Activated CD4-positive, CD25-positive, alpha-beta regulatory T cell treated with anti-CD3 and anti-CD28 coated beads, Interleukin-2, amount 50 U/mL, for 24 hours (primary cell): Measurements from ENCODE around the gene FHOD3.

Source experiments
- ATAC-seq, 2 donors: fragments of 150-1000 bp; cut with Tn5 transposase; one replicate each; pipeline ENCODE4 v1.10.0; 2021; ENCODE audit warnings: mild to moderate bottlenecking in 1 of 2, moderate library complexity in 1 of 2

FHOD3 gene

DNA sequence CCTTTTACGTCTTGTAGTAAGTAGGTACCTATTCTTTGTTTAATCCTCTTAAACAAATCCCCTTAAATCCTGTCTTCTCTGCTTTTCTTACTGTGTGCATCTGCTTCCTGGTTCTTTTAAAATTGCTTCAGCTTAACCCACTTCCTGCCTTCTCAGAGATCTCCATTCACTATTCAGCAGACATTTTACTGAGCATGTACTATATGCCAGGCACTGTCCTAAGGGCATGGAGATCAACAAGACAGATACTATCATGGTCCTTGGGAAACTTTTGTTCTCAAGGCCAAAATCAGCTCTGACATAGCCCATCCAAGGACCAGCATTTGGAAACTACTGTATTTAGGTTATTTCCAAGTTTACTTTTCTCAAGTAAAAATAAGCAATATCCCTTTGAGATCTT is 303.8 kb downstream of the FHOD3 start:
- no peak for ATAC-seq

DNA sequence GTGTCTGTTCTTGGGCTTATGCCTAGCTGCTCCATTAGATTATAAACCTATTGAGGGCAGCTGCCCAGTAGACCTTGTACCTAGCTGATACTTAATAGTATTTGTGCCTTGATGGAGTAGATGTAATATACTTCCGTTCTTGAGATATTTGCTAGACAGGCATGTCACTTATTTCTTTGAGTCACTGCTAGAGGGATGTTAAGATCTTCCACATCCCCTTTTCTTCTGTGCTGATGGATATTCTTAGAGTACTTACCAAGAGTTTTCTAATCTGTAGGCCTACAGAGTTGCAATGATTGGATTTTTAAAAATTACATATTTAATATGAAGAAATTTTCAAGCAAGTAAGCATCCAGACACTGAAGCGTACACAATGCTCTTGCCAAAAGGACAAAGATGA is 304.6 kb downstream of the FHOD3 start:
- no peak for ATAC-seq

DNA sequence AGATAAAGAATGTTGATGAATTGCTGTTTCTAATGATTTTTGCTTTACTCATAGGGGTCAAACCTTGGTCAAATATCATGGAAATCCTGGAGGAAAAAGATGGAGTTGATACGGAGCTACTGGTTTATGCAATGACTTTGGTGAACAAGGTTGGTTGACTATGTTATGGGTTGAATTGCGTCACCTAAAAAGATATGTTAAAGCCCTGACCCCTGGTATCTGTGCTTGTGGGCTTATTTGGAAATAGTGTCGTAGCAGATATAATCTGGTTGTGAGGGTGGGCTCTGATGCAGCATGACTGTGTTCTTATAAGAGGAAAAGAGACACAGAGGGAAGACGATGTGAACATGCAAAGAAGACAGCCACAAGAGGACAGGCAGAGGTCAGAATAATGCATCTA is 305.1 kb downstream of the FHOD3 start:
- ATAC-seq, result no peak

DNA sequence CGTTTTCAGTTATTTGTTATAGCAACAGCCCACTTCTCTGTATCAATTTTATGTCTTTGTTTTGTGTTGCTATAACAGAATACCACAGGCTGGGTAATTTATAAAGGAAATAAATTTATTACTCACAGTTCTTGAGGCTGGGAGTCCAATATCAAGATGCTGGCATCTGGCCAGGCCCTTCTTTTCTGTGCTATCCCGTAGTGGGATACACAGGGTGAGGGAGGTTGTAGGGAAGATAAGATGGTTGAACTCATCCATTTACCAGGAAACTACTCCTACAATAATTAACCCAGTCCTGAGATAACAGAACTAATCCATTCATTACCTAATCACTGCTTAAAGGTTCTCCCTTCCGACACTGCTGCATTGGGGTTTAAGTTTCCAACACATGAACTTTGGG is 310.6 kb downstream of the FHOD3 start:
- no peak for ATAC-seq

DNA sequence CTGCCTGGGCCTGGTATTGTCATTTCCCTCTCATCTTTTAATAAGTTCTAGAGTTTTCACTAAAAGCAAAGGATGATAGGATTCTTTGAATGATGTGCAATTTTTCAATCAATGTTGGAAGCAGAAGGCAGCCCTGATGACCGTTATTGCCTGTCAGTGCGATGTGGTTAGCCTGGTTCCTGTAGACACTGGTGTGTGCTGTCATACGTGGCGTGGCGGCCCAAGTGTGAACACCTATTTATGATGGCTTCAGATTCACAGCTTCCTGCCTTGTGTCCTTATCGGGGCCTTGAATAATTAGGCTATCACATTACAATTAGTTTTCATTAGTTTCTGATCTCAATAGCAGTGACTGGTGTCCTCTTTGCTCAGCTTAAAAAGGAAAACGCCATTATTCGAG is 312.7 kb downstream of the FHOD3 start:
- ATAC-seq, result no peak

DNA sequence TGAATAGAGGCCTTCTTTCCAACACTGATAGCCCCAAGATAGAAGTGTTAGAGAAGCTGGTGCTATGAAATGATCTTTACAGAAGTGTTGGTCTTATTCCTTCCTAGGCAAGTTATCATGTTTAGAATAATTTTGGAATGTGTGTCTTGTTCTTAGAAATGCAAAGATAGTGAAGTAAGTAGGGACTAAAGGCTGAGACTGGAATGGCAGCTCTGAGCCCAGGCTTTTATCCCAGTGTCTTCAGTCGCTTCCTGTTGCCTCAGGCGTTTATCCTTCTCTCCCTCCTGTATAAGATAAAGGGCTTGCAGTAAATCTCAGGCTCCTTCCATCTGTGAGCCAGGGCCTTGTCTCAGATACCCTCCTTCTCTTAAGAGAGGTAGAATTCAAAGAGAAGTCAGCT is 313.1 kb downstream of the FHOD3 start:
- ATAC-seq, result no peak

DNA sequence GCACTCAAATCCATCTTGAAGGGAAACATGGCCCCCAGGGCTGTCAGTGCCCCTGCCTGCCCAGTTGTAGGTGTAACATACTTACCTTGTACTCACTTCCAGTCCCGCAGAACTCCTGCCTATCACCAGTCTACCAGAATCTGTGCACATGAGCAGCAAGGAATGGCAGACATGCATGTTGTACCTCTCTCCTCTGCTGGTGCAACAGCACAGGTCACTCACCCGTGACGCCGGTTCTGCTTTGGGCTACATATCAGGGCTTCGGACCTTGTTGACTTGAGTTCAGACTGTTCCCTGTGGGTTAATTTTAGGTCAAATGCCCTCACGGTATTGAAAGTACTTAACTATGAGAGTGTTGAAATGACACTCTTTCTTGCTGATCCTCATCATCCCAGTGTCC is 315.6 kb downstream of the FHOD3 start:
- no peak for ATAC-seq

DNA sequence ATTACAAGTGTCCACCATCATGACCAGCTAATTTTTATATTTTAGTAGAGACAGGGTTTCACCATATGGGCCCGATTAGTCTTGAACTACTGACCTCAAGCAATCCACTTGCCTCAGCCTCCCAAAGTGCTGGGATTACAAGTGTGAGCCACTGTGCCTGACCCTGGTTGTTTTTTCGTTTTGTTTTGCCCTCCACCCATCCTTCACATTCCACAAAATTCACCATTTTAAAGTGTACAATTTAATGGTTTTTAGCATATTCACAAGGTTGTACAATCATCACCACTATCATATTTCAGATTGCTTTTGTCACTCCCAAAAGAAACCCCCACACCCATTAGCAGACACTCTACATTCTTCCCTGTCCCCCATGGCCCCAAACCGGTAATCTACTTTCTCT is 316.3 kb downstream of the FHOD3 start:
- no peak for ATAC-seq

DNA sequence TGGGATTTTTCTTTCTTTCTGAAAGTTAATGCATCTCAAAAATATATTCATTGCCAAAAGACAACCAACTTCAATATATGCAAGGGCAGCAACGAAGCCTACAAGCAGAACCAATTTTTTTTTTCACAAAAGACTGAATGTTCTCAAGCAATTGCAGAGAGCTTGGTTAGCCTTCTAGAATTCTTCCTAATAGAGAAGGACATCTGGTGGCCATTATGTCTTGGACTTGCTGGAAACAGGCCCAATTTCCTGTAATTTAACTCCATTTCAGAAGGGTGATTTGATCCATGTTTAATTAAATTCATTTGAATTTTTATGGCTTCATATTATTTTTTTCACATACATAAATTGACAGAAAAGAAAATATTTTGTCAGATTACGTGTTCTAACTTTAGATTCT is 323.3 kb downstream of the FHOD3 start:
- ATAC-seq, result no peak

DNA sequence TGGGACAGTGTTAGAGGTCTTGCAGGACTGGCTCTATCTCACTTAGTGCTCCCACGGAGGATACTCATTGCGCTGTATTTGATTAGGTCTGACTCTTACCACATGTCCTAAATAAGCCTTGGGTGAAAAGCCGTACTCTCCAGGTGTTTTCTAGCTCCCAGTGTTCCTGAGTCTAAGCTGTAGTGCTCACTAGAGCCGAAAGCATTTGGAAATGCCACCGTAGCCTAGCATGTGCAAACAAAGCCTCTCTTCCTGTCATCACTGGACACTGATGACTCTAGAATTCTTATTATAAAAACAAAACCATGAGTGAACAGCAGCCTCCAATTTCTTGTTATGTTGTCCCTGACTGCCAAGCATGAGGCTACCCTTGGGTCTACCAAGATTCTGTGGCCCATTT is 325.1 kb downstream of the FHOD3 start:
- no peak for ATAC-seq

DNA sequence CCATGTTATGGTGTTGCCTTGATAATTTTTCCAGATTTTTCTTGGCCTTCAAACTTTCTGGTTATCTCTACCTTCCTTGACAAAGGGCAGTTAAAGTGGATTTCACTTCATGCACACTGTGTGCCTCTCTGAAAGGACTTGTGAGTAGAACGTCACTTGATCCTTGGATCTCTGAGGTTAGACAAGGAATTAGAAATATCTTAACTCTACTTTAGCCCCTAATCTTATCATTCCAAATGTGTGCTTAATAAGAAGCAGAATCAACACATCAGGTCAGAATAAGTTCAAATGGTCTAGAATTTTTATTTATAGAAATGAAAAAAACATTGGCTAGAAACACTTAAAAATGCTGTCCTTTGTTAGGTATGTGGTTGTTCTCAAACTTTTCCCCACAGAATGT is 325.6 kb downstream of the FHOD3 start:
- no peak for ATAC-seq

DNA sequence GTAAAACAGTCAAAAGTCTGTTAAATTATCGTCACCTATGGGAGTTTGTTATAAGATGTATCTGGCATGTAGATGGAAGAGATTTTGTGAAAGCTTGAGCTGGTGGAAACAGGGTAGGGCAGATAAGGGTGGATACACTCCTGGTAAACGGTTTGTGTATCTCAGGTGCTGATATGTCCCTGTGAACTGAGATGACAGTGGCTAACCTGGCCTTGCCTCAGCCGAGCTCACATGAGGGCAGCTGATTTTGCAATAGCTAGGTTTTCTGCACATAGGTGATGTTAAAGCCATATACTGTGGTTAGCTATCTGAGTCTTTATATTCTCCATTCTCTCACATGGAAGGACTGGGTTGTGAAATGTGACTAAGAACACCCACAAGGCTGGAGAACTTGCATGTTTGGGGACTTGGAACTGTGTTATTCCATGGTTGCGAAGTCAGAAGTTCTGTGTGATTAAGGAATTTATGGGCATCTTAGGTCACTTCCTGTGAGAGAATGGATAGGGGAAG is 326.2 kb downstream of the FHOD3 start:
- no peak for ATAC-seq

DNA sequence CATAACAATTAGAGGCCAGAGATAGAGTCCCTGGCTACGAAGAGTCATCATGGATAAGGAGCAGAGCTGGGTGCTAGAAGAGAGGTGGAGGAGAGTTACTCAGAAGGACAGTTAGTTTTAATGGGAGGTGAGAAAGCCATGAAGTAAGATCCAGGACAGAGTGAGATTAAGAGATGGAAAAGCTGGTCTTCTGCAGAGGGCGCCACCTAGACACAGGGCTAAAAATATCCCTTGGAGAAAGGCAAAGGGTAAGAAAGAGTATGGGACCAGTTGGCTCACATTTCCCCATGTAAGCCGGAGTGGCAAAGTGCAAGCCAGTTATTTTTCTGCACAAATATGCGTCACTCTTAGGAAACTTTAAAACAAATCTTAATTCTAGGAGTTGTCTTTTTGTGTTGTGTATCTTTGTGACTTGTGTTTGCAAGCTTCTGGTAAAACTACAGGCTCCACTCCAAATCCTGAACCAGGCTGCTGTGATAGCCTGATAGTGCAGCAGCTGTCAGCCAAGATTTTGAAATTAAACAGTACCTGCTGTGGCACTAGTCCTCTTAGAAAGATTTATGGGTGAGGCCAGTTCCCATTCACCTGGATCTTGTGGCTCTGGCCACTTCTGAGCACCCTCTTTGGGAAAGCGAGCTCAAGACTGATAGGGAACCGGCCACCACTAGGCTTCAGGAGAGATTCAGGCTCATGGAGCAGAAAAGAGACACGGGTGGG is 327.1 kb downstream of the FHOD3 start:
- ATAC-seq, result no peak

DNA sequence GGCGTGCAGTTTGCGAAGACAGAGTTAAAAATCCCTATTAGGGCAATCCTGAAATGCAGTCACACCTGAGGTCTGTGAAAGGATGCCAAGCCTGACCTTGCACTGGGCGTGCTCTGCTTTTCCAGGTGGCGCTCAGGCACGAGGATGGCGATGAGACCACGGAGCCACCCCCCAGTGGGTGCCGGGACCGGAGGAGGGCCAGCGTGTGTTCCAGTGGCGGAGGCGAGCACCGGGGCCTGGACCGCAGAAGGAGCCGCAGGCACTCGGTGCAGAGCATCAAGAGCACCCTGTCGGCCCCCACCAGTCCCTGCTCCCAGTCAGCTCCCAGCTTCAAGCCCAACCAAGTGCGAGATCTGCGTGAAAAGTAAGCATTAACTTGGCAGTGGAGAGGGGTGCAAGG is 327.9 kb downstream of the FHOD3 start:
- ATAC-seq, result no peak

DNA sequence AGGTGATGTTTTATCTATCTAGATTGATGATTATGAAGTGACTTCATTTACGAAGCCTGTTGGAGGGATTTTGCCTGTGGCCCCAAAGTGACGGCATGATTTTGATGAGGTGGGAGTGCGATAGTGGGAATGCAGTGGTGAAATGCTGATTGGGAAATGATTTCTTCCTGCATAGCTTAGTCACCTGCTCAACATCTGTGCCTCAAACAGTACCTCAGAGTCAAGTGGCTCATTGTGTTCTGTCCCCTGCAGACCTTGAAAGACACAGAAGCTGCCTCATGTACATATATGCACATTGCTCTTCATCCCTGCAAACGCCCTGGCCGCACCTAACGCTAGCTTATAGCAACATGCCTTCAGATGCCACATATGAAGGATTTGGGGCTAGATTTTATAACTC is 330.1 kb downstream of the FHOD3 start:
- no peak for ATAC-seq

DNA sequence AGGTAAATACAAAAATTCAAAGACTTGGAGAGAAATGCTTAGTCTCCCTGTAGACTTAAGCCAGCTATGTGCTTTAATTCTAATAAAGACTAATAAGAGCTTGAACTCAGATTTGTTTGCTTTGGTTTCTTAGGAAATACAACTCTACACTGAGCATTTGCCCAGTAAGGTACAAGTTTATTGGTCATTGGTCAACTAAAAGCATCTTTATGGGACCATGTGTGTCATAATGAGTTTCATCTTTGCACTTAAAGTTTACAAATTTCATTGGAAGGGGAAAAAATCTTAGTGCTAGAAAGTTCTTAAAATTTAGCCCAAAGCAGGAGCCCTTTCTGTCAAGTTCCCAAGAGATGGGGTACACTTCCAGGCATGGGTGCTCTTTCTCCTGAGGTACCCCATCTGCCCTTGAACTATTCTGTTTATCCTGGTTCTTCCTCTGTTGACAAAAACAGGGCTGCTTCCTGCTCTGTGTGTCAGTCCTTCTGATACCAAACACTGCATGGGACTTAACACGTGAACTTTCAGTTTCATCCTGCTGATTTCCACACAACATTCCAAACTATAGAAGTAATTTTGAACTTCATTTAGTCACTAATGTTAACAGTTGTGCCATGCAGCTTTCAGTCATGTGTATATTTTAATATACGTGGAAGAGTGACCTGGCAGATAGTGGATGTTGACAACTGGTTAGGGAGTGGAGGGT is 331.1 kb downstream of the FHOD3 start:
- ATAC-seq, result no peak

DNA sequence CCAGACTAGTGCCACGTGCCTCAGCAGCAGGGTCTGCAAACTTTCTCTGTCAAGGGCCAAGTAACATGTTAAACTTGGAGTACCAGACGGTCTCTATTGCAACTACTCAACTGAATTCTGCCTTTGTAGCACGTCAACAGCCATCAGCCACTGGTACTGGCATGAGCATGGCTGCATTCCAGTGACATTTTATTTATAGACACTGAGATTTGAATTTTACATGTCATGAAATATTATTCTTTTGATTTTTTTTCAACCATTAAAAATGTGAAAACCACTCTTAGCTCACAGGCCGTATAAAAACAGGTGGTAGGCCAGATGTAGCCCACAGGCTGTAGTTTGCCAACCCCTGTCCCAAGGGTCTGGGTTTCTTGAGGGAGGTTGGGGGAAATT is 331.6 kb downstream of the FHOD3 start:
- ATAC-seq, result no peak

DNA sequence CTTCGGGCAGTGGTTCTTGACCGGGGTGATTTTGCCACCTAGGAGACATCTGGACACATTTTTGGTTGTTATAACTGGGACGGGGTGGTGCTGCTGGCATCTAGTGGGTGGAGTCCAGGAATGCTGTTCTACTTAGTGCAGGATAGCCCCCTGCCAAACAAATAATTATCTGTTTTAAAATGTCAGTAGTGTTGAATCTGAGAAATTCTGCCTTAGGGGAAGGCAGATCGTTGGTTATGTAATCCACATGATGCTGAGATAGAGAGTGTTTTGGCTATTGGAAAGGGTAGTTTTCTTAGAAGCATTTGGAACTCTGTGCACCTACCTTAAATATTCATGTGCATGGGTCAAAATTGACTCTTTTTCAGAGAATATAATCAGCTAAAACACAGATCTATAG is 332.3 kb downstream of the FHOD3 start:
- ATAC-seq, result no peak

DNA sequence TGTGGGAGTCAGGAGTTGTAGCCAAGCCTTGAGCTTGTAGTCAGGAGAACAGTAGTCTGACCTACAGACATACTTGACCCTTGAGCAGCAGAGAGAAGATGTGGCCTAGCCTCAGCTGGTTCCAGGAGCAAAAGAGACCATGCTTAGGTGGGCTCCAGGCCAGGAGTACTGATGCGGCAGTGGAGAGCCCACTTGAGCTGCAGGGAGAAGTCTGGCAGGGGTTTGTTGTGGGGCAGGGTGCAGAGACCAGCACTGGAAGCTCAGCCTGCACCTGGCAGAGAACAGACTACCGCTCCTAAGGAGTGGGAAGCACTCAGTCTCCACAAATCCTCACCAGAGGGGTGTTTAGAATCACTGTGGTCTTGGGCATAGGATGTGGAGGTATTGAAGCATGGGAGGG is 333.4 kb downstream of the FHOD3 start:
- no peak for ATAC-seq

DNA sequence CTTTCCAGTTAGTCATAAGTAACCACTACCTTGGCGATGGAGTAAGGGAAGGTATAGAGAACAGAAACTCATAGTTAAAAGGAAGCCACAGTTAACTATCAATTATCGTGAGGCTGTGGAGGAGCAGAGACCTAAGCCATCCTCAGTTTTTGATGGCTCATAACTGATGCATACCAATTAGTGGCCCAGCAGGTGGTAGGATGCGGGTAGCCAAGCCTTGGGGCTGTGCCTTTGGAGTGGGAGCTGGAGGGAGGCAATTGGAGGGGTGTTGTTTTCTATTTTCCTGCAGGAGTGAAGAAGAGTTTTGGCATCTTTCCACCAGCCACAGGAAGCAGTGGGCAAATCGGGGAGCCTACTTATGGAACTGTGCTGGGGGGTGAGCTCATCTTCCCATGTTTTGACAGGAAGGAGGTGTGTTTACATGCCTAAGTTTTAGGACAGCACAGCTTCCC is 336.5 kb downstream of the FHOD3 start:
- ATAC-seq, result no peak

DNA sequence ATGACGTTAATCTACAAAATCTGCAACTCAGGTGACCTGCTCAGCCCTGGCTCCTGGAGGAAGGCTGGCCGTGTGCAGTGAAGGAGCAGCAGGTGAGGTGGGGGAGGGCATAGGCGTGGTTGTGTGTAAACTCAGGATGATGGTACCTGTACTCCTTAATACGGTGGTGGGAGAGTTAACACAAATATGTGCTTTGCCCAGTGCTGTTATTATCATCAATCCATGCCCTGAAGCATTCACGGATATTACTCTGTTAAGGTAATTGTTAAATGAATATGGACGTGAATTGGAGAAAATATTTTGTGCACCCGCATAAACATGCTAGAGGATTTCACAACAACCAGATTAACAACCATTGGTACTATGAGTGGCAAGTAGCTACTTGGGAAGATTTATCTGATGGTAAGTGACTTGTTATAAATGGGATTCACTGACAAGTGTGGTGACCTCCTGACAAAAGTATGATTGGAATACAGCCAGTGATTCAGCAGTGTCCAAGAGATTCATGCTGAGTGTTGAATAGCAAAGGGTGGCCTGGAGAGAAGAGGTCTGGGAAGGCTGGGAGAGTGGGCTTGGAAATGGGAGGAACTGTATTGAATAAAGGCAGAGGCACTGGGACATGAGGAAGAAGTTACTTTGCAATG is 337.2 kb downstream of the FHOD3 start:
- no peak for ATAC-seq

DNA sequence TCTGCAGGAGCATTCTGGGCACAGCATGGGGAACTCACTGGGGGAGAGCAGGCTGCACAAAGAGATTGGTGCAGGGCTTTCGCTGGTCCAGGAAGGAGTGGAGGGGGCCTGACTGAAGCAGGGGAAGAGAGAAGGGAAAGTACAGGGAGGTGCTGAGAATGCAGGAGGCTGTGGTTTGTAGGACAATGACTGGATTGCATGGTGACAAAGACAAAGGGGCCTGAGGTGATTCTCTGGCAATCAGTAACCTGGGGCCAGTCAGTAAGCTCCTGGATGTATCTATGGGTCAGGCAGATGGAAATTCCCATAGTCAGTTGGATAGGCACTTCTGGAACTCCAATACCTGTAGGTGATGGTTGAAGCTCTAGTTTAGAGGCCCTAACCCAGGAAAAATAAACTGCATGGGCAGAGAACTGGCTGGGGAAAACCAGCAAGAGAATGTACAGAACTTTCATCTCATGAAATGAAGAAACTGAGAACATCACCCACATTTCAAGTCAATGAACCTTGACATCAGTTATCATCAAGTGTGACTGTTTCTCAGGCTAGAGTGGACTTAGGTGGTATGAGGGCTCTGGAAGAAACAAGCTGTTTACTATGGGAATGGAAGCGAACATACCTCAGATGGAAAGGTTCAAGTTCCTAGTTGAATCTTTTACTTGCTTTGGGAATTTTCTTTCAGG is 338.0 kb downstream of the FHOD3 start:
- ATAC-seq, result no peak

DNA sequence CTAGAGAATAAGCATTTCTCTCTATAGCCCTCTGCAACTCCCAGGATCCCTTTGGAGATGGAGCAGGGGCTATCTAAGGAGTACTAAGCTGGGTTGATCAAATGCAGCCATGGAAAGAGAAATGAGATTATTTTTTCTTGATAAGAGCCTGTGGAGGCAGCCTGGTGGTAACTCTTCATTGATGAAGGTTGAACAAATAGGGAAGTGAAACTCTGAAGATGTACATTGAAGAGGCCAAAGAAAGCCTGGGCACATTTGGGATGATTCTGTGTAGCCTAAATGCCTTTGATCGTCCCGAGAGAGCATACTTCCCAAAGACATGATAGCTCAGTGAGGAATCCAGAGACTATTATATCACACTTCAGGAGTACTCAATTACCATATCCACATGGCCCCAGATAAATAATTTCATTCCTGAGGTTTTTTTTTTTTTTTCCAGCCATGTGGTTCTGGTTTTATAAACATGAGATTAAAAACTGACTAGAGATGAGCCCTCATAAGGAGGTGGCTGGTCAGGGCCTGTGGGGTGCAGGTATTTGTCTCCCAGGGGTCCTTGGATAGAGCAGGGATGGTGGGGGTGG is 338.8 kb downstream of the FHOD3 start:
- ATAC-seq, result no peak
